IPS-20b (cell line): ENCODE measurements around the gene BICRAL.

Experiments used
- H3K27ac ChIP-seq: one replicate; pipeline ENCODE4 v1.5.1; 2013; ENCODE audit warnings: low read length
- H3K27me3 ChIP-seq: 2 replicates; pipeline ENCODE4 v1.6.1; 2013; ENCODE audit warnings: mild to moderate bottlenecking, low read length, inconsistent platforms; ENCODE audit not compliant: insufficient read depth
- H3K36me3 ChIP-seq: 2 replicates; pipeline ENCODE4 v1.6.1; 2013; ENCODE audit warnings: low read depth, mild to moderate bottlenecking, inconsistent platforms, low read length, moderate library complexity; ENCODE audit not compliant: insufficient read depth
- H3K4me1 ChIP-seq: 2 replicates; pipeline ENCODE4 v1.6.1; 2013; ENCODE audit warnings: mild to moderate bottlenecking, control low read depth, inconsistent platforms, low read length, moderate library complexity; ENCODE audit not compliant: insufficient read depth
- H3K4me3 ChIP-seq: 2 replicates; pipeline ENCODE4 v1.5.1; 2013; ENCODE audit warnings: mild to moderate bottlenecking, low read length, inconsistent platforms
- H3K9ac ChIP-seq: 2 replicates; pipeline ENCODE4 v1.6.1; 2013; ENCODE audit warnings: low read depth, mild to moderate bottlenecking, inconsistent platforms, low read length, moderate library complexity
- H3K9me3 ChIP-seq: 2 replicates; pipeline ENCODE4 v1.6.1; 2013; ENCODE audit warnings: mild to moderate bottlenecking, low read depth, low read length, inconsistent platforms; ENCODE audit not compliant: insufficient read depth

The BICRAL gene

DNA sequence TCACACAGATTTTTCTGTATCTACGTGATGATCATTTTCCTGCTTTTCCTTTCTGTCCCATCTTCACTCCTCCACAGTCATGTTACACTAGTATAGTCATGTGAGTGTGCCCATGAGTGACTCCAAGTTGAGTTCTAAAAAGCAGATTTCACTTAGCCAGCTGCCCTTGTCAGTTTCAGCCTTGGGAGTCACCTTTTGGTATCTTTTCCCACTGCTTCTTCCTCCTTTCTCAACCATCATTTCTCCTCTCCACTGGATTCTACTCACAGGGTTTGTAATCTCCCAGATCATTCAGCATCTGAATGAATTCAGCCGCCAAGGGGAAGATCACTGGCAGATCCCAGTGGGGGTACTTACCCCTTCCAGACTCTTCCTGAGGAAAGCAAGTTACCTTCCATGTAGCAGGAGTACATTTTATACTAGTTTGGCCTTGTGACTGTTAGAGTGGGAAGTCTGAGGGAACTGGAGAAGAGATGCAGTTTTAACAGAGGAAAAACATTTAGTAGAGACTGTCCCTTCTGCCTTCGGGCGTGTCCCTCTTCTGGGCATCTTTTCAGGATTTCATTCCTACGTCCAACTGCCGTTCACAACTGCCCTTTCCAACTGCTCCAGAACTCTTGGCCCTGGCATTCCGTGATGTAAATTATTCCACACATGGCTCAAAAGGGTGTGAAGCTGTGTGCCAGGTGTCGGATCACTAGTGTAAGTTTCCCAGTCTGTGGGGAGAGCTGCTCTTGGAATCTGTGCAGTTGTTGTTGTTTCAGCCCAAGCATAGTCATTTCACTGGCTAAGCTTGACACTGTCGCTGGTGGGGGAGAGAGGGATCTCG lies 38.9 kb downstream of the BICRAL start:
- Histone ChIP-seq H3K9me3 (no peaks in the 10 kb centered on the region), H3K27ac (no peak overlapping the region), H3K4me1 (peaks cover 30% of the 10 kb centered on the region), H3K36me3 (peaks cover 10% of the 10 kb centered on the region), H3K4me3 (0 out of 2 replicates have a peak overlapping the region, but pooled peaks have one; percentile 9), H3K9ac (peak overlapping the region; percentile 1; the same call in 1 of the 2 replicates), H3K27me3 (no peaks in the 10 kb centered on the region)

DNA sequence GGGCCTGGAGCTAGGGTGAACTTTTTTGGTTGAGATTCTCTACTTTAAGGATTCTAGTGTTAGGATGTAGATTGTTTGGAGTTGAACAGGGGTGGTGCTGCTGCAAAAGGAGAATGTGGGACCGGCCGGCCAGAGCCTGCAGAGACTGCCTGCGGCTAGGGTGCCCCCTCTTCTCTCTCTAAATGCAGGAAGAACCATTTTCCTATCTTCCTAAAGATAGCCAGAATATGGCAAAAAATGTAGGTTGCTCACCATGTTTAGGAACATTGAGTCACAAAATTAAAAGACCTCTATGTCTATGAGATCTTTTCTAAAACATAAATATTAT lies 39.5 kb downstream of the BICRAL start:
- H3K27me3 ChIP-seq, result no peaks in the 10 kb centered on the region
- no peak overlapping the region for H3K4me3 ChIP-seq
- H3K9ac ChIP-seq, result peak overlapping the region; percentile 1; the same call in 1 of the 2 replicates
- peaks cover 30% of the 10 kb centered on the region for H3K4me1 ChIP-seq
- H3K27ac ChIP-seq, result no peak overlapping the region
- H3K9me3 ChIP-seq, result no peaks in the 10 kb centered on the region
- H3K36me3 ChIP-seq, result peaks cover 10% of the 10 kb centered on the region

DNA sequence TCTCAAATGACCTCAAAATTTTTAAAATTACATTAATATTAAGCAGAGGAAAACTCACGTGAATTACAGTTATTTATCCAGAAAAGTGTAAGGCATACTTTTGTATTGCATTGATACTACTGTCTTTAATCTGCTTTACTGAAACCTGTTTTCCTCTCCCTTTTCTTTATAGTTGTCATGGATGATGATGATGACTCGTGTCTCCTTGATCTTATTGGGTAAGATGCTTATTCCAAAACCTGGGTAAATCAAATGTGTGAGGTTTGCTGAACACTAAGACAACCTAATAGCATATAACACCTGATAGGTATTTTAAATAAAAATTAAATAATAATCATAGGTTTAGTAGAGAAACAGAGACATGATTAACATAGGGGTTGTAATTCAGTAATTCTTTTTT lies 40.0 kb downstream of the BICRAL start:
- Histone ChIP-seq H3K27me3 (no peaks in the 10 kb centered on the region), H3K4me3 (no peak overlapping the region), H3K9ac (no peak overlapping the region), H3K27ac (no peak overlapping the region), H3K4me1 (peaks cover 30% of the 10 kb centered on the region), H3K36me3 (peaks cover 10% of the 10 kb centered on the region), H3K9me3 (no peaks in the 10 kb centered on the region)

DNA sequence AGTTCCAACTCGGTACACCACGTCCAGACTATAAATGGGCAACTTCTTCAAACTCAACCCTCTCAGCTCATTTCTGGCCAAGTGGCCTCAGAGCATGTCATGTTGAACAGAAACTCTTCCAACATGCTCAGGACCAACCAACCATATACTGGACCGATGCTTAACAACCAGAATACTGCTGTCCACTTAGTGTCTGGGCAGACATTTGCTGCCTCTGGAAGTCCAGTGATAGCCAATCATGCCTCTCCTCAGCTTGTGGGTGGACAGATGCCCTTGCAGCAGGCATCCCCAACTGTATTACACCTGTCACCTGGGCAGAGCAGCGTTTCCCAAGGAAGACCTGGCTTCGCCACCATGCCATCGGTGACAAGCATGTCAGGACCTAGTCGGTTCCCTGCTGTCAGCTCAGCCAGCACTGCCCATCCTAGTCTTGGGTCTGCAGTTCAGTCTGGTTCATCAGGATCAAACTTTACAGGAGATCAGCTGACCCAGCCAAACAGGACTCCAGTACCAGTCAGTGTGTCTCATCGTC lies 47.8 kb downstream of the BICRAL start:
- no peaks in the 10 kb centered on the region for H3K9me3 ChIP-seq
- no peaks in the 10 kb centered on the region for H3K4me1 ChIP-seq
- H3K4me3 ChIP-seq, result no peak overlapping the region
- peaks cover 45% of the 10 kb centered on the region for H3K36me3 ChIP-seq
- H3K27me3 ChIP-seq, result no peaks in the 10 kb centered on the region
- no peak overlapping the region for H3K9ac ChIP-seq
- no peak overlapping the region for H3K27ac ChIP-seq

DNA sequence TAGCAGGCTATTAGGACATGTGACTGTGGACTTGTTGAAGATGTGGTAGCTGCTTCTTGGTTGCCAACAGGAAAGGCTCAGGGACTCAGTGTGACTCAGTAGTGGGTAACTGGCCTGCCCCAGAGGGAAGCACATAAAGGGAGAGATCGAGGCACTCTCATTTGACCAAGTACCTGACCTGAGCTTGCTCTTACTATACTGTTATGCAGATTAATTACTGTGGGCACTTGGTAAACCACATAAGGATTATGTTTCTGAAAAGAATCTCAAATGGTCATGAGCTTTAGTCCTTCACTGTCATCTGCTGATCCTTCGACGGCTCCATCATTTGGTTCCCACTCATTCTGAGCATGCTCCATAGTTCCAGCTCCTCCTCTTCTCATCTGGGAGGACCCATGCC lies 49.4 kb downstream of the BICRAL start:
- Histone ChIP-seq H3K36me3 (peaks cover 45% of the 10 kb centered on the region), H3K9ac (no peak overlapping the region), H3K27me3 (no peaks in the 10 kb centered on the region), H3K4me1 (no peaks in the 10 kb centered on the region), H3K4me3 (no peak overlapping the region), H3K27ac (no peak overlapping the region), H3K9me3 (no peaks in the 10 kb centered on the region)

DNA sequence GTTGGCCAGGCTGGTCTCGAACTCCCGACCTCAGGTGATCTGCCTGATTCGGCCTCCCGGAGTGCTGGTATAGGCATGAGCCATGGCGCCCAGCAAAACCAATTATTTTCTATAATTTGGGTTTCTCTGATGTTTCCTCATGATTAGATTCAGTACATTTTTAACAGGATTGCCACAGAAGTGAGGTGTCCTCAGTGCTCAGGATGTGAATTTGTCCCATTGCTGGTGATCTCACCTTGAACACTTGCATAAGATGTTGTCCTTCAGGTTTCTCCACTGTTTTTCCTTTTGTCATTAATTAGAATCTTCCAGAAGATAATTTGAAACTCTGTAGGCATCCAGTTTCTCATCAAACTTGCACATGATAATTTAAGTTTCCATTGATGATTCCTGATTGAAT lies 52.2 kb downstream of the BICRAL start:
- no peaks in the 10 kb centered on the region for H3K9me3 ChIP-seq
- no peak overlapping the region for H3K4me3 ChIP-seq
- peaks cover 27% of the 10 kb centered on the region for H3K36me3 ChIP-seq
- no peaks in the 10 kb centered on the region for H3K27me3 ChIP-seq
- H3K27ac ChIP-seq, result no peak overlapping the region
- no peak overlapping the region for H3K9ac ChIP-seq
- no peaks in the 10 kb centered on the region for H3K4me1 ChIP-seq

DNA sequence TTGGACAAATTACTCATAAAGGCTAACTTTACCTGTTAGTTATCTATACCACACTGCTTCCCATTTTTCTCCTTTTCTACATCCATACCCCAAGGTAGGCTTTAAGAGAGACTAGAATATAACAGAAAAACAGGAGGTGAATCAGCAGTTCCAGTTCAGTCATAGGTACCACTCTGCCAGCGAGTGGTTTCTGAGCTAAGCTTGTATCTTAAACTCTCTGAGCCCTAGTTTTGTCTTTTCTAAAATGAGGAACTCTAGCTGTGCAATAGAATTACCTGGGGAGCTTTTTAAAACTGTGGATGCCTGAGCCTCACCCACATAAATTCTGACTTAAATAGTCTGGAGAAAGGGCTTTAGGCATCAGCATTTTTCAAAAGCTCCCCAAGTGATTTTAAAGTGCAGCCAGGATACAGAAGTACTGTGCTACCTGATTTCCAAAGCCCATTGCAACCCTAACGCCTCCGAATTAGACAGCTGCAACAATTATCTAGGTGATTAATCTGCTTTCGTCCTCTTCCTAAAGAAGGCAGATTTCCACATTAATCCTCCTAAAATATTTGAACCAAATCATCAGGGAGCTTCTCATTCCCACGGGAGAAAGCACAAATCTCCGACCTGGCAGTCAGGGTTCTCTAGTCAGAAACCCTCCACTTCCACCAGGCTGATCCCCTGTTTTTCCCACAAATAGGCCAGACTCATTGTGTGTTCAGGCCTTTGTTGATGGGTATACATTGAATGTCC lies 60.2 kb downstream of the BICRAL start:
- Histone ChIP-seq H3K27ac (no peak overlapping the region), H3K4me1 (no peaks in the 10 kb centered on the region), H3K36me3 (no peaks in the 10 kb centered on the region), H3K4me3 (no peak overlapping the region), H3K27me3 (no peaks in the 10 kb centered on the region), H3K9ac (no peak overlapping the region), H3K9me3 (no peaks in the 10 kb centered on the region)

DNA sequence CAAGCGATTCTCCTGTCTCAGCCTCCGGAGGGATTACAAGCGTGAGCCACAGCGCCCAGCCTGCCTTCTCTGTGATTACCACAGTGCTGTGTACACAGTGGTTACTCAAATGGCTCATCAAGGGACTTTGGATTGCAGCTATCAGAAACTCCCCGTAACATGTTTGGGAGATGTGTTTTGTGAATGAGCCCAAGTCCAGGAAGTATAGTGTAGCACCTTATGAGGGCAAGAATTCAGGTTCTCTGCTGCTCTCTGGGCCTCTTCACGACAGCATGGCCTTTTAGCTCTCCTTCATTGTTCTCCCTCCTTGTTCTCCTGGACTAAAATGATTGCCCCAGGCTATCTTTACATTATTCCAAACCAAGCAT lies 63.5 kb downstream of the BICRAL start:
- Histone ChIP-seq H3K9ac (no peak overlapping the region), H3K27me3 (no peaks in the 10 kb centered on the region), H3K9me3 (no peaks in the 10 kb centered on the region), H3K4me3 (no peak overlapping the region), H3K36me3 (no peaks in the 10 kb centered on the region), H3K4me1 (no peaks in the 10 kb centered on the region), H3K27ac (no peak overlapping the region)

DNA sequence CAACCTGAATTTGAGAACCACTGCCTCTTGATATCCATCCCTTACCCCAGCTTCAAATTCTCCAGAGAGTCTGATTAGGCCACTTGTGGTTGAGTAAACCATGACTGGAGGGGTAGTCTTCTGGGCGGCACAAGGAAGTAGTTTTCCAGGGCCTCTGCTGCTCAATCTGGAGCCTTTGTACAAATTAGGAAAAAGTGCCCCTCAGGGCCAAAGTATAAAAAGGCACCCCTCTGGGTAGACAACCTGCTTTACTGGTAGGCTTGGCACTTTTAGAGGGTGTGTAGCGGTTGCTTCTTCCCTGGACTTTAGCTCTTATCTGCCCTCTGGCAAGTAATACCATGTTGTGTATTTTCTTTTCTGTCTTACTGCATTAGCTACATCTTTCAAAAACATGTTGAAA lies 64.7 kb downstream of the BICRAL start:
- H3K4me3 ChIP-seq, result no peak overlapping the region

DNA sequence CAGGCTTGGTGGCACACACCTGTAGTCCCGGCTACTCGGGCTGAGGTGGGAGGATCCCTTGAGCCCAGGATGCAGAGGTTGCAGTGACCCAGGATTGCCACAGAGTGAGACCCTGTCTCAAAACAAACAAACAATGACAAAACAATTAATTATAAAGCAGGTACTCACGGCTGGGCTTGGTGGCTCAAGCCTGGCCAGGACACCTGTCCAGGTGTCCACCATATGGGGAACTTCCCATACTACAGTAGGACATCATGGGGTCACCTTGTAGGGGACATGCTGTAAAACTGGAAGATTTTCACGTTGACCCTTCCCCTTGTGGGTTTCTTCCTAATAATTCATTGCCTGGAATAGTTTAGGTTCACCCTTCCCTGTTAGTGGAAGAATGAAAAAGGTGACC lies 66.8 kb downstream of the BICRAL start:
- Histone ChIP-seq H3K4me1 (no peaks in the 10 kb centered on the region), H3K9ac (no peak overlapping the region), H3K27ac (no peak overlapping the region), H3K27me3 (no peaks in the 10 kb centered on the region), H3K4me3 (no peak overlapping the region), H3K36me3 (peaks cover 15% of the 10 kb centered on the region), H3K9me3 (no peaks in the 10 kb centered on the region)

More for the DNA sequence above, 64.7 kb downstream of the BICRAL start:
- H3K9ac ChIP-seq, result no peak overlapping the region
- no peaks in the 10 kb centered on the region for H3K36me3 ChIP-seq
- H3K9me3 ChIP-seq, result no peaks in the 10 kb centered on the region
- no peaks in the 10 kb centered on the region for H3K4me1 ChIP-seq
- H3K27me3 ChIP-seq, result no peaks in the 10 kb centered on the region
- H3K27ac ChIP-seq, result no peak overlapping the region

DNA sequence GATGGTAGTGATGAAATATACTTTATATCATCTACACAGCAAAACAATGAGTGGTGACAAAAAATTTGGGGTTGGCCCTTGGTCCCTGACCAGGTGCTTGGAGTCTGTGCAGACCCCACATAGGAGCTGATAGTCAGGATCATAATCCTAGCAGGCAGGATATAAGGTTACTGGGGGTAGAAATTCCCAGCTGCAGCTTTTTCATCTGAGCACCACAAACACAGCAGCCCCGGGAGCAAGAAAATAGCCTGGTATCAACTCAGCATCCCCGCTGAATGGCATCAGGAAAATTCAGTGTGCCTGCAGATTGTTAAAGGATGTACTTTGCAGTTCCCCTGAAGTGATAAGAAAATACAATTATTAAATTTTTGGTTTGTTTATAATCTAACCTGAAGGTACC lies 69.7 kb downstream of the BICRAL start:
- H3K9ac ChIP-seq, result no peak overlapping the region

DNA sequence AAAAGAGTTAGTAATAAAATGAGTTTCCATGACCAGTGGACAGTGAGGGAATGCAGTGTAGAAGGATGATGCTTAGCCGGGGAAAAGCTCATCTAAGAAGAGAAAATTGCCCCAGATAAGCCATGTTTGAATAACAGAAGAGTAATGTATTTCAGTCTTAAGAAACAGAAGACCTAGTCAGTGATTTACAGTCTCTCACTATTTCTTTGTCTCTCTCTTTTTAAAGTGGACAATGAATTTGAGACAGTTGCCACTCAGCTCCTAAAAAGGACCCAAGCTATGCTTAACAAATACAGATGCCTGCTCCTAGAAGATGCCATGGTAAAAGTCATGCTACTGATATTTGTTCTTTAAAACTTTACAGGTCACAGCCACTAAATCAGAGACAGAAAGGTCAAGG lies 78.2 kb downstream of the BICRAL start:
- H3K4me3 ChIP-seq, result no peak overlapping the region
- no peaks in the 10 kb centered on the region for H3K4me1 ChIP-seq
- H3K9me3 ChIP-seq, result no peaks in the 10 kb centered on the region
- H3K27me3 ChIP-seq, result no peaks in the 10 kb centered on the region
- H3K27ac ChIP-seq, result no peak overlapping the region
- no peak overlapping the region for H3K9ac ChIP-seq
- peaks cover 66% of the 10 kb centered on the region for H3K36me3 ChIP-seq

More for the DNA sequence above, 69.7 kb downstream of the BICRAL start:
- Histone ChIP-seq H3K4me3 (no peak overlapping the region), H3K27me3 (no peaks in the 10 kb centered on the region), H3K4me1 (no peaks in the 10 kb centered on the region), H3K27ac (no peak overlapping the region), H3K9me3 (no peaks in the 10 kb centered on the region), H3K36me3 (peaks cover 39% of the 10 kb centered on the region)
